Colonic mucosa (tissue), 4 donors: ENCODE results near the gene SSTR3. TPM values are rescaled to one million over a fixed set of nuclear protein-coding genes. Genes with fewer than 3 reads are reported as not detected.

ENCODE experiments used
- DNase-seq: peaks from one replicate; pipeline ENCODE4 v3.0.0-alpha.2; 2020
- H3K27ac ChIP-seq: fragments of 200-600 bp; one replicate; pipeline ENCODE4 v1.8.0; 2021
- H3K27me3 ChIP-seq: fragments of 200-600 bp; one replicate; pipeline ENCODE4 v1.8.0; 2021
- H3K36me3 ChIP-seq: fragments of 200-600 bp; one replicate; pipeline ENCODE4 v1.8.0; 2021
- H3K4me1 ChIP-seq: fragments of 200-600 bp; one replicate; pipeline ENCODE4 v1.8.0; 2021; ENCODE audit warnings: mild to moderate bottlenecking
- H3K4me3 ChIP-seq: fragments of 200-600 bp; one replicate; pipeline ENCODE4 v1.8.0; 2021
- H3K9ac ChIP-seq, 2 donors: one replicate each; pipeline ENCODE4 v1.7.0; 2013; ENCODE audit warnings: control low read depth in 2 of 2, low read depth in 2 of 2, low read length in 2 of 2
- H3K9me3 ChIP-seq: fragments of 200-600 bp; one replicate; pipeline ENCODE4 v1.8.0; 2021
- CTCF ChIP-seq: fragments of 200-600 bp; IDR thresholded peaks from one replicate; pipeline ENCODE4 v1.8.0; 2022; ENCODE audit warnings: antibody characterized with exemption, mild to moderate bottlenecking
- intact Hi-C: fragments of 100-400 bp; cut with DNase I; formaldehyde crosslinking; loops from one replicate; pipeline ENCODE4 v1.14.1; 2022
- total RNA-seq, 2 donors: library from RNA; stranded (reverse); fragmentation: NEBNext Ultra II Directional in 1 of 2; extraction: Animal tissue kit (Norgen Biotek cat#: 25700) in 1 of 2; gene quantifications; one replicate each; pipeline ENCODE4 v1.2.1, GENCODE V29; 2021
- donor health status: healthy.
- donor health status: DM: no; HTN: no; CAD: no.
- donor health status: DM: no; HTN: no; CAD: no.

SSTR3 gene
- total RNA-seq, 2 donors from 2014 or later: 0.12 TPM; not detected in 1

- H3K9me3 ChIP-seq: no peaks in the 10 kb centered on the region
- no peaks in the 10 kb centered on the region for H3K4me1 ChIP-seq
- H3K9ac ChIP-seq: peak overlapping the region in 1 of 2 donors; percentile 24
- DNase-seq: no peak
- no peak overlapping the region for H3K27ac ChIP-seq
- H3K4me3 ChIP-seq: no peak overlapping the region
- no peaks in the 10 kb centered on the region for H3K36me3 ChIP-seq
- intact Hi-C loops: no loop called here
- TF ChIP-seq CTCF: no peak
- H3K27me3 ChIP-seq: no peaks in the 10 kb centered on the region
Observed at GRCh38 chr22:37218399-37218770, 6.1 kb upstream of the SSTR3 start.

- TF ChIP-seq CTCF: no peak
- Histone ChIP-seq H3K36me3 (no peaks in the 10 kb centered on the region), H3K9me3 (no peaks in the 10 kb centered on the region), H3K4me3 (no peak overlapping the region), H3K27ac (no peak overlapping the region), H3K27me3 (no peaks in the 10 kb centered on the region), H3K4me1 (no peaks in the 10 kb centered on the region), H3K9ac (no peak overlapping the region)
- intact Hi-C loops: no loop called here
- DNase-seq: no peak
Observed at GRCh38 chr22:37215890-37216289, 3.6 kb upstream of the SSTR3 start.

- TF ChIP-seq CTCF: no peak
- H3K4me3 ChIP-seq: no peak overlapping the region
- H3K27ac ChIP-seq: no peak overlapping the region
- no peaks in the 10 kb centered on the region for H3K27me3 ChIP-seq
- no peaks in the 10 kb centered on the region for H3K36me3 ChIP-seq
- H3K9ac ChIP-seq: no peak overlapping the region
- no peak for DNase-seq
- no peaks in the 10 kb centered on the region for H3K9me3 ChIP-seq
- intact Hi-C loops: no loop called here
- no peaks in the 10 kb centered on the region for H3K4me1 ChIP-seq
Observed at GRCh38 chr22:37214731-37215030, 2.4 kb upstream of the SSTR3 start.

- no peaks in the 10 kb centered on the region for H3K4me1 ChIP-seq
- H3K27ac ChIP-seq: no peak overlapping the region
- H3K9me3 ChIP-seq: no peaks in the 10 kb centered on the region
- H3K36me3 ChIP-seq: no peaks in the 10 kb centered on the region
- no peak for TF ChIP-seq CTCF
- H3K4me3 ChIP-seq: no peak overlapping the region
- intact Hi-C loops: no loop called here
- no peak for DNase-seq
- H3K9ac ChIP-seq: no peak overlapping the region
- H3K27me3 ChIP-seq: no peaks in the 10 kb centered on the region
Observed at GRCh38 chr22:37213941-37214730, 1.9 kb upstream of the SSTR3 start.

- TF ChIP-seq CTCF: no peak
- Histone ChIP-seq H3K9ac (no peak overlapping the region), H3K4me3 (no peak overlapping the region), H3K9me3 (no peaks in the 10 kb centered on the region), H3K4me1 (no peaks in the 10 kb centered on the region), H3K27ac (no peak overlapping the region), H3K36me3 (no peaks in the 10 kb centered on the region), H3K27me3 (no peaks in the 10 kb centered on the region)
- intact Hi-C loops: no loop called here
- DNase-seq: no peak
Observed at GRCh38 chr22:37213218-37213855, 1.1 kb upstream of the SSTR3 start.
